ENCODE results near the gene NPPC.

Gene NPPC

DNA sequence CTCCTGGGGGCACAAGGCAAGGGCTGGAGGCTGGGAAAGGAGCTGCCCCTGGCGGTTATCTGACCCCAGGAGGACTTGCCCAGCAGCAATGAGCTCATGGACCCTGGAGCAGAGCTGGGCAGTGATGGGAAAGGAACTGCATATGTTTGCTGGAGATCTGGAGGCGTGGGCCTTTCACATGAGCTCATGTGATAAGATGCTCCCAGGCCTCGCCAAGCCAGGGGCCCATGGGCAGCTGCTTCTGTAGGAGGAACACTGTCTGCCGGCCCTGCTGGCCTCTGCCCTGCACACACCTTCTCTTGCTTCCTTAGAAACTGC is 9.0 kb upstream of the NPPC start:
- no peak for DNase-seq (ENCODE audit: low read depth)

DNA sequence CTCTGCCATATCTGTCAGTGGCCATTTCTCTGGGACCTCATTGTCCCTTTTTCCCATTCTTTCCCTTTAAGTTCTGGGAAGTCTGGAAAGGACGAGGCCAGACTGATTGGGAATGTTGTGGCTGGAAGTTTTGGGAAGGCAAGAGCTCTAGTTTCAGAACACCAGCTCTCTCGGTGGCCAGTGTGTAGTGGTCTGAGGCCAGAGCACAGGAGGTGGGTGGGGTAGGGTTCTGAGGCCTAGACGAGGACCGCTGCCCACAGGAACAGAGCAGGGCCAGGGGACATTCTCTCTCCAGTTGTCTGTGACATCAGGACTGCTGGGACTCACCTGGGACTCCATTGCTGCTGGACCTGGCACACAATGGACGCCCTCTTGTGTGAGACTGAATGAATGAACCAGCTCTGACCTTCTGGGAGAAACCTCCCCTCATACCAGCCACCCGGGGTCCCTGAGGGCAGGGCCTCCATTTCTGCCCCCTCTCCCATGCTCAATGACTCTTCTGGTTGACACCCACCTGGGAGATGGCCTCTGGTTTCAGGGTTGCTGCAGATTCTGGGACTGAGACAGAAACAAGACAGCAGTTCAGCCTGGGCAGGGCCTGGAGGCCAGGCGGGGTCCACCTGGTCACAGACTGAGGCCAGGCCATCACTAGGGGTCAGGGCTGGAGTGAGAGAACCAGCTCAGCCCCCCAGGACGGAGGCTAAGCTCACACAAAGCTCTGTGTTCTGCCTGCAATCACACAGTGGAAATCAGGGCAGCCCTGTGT is 8.4 kb upstream of the NPPC start:
- no peak for DNase-seq (ENCODE audit: low read depth)

GRCh38 chr2:231933916-231934401 is 7.8 kb upstream of the NPPC start:
- DNase-seq (ENCODE audit: low read depth) = no peak

DNA sequence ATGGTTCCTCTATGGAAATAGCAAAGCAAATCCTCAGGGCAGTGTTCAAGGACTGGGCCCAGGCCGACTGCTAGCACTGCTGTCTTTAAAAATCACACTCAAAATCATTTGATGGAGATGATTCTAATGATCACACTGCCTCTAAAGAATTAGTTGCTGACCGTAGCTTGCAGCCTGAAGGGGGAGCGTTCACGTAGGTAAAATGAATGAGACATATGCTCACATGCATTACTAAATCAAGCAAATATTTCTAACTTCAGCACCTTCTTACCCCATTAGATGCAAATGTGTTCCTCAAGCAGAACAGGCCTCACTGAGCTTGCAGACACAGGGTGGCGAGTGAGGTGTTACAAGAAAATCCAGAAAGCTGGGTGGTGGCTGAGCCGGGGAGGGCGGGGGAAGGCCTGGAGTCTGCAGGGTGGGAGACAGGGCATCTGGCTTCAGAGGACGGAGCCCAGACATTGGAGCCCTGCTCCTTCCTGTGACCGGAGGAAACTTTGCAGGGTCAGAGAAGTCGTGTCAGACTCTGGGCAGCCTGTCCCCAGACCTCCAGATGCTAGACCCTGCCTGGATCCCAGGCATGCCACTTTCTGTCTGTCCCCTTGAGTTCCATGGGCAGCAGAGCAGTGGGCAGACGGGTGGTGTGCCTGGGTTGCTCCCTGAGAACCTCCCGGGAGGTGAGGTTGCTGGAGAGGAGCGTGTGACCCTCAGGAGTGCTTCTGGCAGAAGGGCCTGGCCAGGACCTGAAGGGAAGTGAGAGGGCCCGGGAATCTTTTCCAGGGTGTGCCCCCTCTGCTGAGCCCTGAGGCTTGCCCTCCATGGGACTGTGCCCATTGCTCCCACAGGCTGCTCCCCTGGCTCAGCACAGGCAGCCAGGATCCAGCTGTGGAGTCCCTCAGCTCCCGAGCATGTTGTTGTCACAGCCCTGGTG is 7.1 kb upstream of the NPPC start:
- no peak for DNase-seq (ENCODE audit: low read depth)

DNA sequence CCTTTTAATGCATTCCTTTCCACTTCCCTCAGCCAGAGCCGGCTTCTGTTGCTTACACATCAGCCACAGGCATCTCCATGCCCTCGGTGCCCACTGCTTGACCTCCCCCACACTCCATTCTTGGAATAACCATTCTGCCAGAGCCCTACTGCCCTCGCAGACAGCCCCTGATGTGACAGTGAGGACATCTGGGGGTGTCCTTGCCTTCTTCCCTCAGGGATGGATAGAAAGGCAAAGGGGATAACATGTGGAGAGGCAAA is 6.4 kb upstream of the NPPC start:
- DNase-seq (ENCODE audit: low read depth) = no peak

GRCh38 chr2:231931481-231931915 is 5.3 kb upstream of the NPPC start:
- DNase-seq (ENCODE audit: low read depth) = no peak

GRCh38 chr2:231930593-231931281 is 4.5 kb upstream of the NPPC start:
- peak; percentile 25 for DNase-seq (ENCODE audit: low read depth)

GRCh38 chr2:231929961-231930592 is 3.9 kb upstream of the NPPC start:
- no peak for DNase-seq (ENCODE audit: low read depth)

DNA sequence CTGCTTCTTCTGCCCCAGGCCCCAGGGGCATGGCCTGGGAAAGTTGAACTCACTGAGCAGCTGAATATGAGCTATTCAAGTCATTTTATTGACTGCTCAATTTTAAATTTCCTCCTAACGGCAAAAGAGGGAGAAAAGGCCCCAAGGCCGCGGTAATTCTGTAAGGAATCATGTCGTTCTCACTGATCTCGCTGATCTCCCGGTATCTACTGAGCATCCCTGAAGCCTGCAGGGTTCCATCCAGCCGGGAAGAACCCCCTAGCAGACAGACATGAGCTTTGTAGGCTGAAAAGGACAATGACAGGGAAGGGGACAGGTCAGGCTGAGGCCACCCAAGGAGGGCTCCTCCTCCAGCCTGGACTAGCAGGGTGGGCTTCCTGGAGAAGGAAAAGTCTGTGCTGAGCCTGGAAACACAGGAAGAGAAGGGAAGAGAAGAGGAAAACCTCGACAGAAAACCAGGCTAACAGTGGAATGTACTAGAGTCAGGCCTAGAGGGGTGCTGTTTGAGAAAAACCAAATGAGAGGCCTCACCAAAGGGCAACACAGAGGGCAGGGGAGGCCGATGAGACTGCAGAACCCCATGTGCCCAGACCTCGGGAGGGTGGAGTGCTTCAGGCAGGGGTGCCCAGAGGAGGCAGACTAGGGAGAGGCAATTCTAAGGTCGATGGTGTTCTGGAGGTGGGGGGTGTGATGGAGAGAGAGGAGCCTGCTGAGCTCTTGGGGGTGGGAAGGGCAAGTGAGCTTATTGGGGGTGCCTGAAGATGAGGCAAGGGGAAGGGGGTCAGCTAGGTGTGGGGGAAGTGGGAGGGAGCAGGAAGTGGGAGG is 2.9 kb upstream of the NPPC start:
- no peak for DNase-seq (ENCODE audit: low read depth)

DNA sequence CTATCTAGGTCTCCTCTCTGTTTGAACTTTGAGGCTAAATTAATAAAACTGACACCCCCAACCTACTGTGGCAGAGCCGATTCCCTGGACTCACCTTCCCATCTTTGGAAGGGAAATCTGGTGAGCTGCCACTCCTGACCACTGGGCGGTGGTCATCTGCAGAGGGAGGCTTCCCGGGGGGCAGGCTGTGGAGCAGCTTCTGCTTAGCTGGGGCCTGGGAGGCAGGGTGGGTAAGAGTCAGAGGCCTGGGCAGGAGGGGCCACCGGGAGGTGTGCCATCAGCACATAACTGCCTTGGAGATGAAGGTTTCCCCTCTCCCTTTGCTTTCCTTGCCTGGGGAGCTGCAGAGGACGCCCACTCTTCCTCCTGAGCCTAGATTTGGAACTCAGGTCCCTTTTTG is 2.3 kb upstream of the NPPC start:
- DNase-seq (ENCODE audit: low read depth) = no peak

GRCh38 chr2:231927566-231927890 is 1.3 kb upstream of the NPPC start:
- no peak for DNase-seq (ENCODE audit: low read depth)

- no peak for DNase-seq (ENCODE audit: low read depth)
These were observed 767 bp upstream of the NPPC start for GRCh38 chr2:231926761-231927565.

GRCh38 chr2:231925303-231926179 is 655 bp downstream of the NPPC start:
- peak; percentile 69 for DNase-seq (ENCODE audit: low read depth)

- DNase-seq (ENCODE audit: low read depth) = no peak
These were observed 1.3 kb downstream of the NPPC start for GRCh38 chr2:231924889-231925275.

DNA sequence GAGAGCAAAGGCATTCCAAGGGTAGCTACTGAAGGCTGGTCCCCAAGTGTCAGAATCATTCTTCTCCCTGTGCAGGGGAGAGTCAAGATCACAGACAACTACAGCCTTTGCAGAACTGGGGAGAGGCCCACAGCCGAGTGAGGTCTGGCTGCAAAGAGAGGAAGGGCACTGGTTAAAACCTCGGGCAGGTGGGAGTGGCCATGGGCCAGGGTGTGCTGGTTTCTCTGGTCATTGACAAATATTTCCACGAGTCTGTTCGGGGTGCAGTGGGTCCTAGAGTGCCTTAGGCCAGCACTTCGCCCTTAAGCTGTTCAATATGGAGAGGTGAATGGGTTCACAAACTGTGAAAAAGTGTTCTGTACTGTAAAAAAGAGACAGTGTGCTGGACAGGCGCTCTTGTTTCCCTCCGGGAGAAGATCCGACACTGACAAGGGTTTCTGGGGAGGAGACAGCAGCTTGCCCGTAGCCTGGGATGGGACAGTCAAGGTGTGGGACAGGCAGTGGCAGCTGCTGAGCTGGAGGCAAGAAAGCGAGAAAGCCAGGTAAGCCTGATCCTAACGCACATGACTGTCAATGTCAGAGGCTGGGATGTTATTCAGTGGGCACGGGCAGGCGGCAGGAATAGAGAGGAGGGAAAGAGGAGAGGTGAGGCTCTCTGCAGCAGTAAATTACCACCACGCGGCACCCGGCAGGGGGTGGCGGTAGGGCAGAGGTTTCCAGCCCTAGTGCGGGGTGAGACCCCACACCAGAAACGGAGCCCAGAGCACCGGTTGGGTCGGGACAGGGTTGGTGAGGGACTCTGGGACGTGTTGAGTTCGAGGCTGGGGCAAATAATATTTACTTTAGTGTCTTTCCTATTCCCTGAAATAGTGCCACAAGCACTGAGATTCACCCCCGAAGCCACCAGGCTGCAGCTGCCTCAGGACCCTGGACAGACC is 2.0 kb downstream of the NPPC start:
- no peak for DNase-seq (ENCODE audit: low read depth)

DNA sequence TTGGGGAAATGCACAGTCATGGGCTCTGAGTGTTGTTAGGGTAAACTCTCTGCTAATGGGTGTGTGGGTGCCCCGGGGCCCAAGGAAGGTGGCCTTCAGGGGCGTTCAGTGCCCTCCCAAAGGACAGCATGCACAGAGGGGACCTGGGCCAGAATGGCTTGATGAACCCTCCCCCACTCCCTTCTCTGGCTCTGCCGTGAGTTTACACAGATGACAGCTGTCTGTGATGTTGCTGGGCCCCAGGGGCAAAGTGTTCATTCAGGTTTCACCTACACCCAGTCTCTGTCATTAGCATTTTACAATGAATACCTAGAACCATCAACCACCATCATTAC is 3.2 kb downstream of the NPPC start:
- no peak for DNase-seq (ENCODE audit: low read depth)

GRCh38 chr2:231922311-231923009 is 3.7 kb downstream of the NPPC start:
- no peak for DNase-seq (ENCODE audit: low read depth)

DNA sequence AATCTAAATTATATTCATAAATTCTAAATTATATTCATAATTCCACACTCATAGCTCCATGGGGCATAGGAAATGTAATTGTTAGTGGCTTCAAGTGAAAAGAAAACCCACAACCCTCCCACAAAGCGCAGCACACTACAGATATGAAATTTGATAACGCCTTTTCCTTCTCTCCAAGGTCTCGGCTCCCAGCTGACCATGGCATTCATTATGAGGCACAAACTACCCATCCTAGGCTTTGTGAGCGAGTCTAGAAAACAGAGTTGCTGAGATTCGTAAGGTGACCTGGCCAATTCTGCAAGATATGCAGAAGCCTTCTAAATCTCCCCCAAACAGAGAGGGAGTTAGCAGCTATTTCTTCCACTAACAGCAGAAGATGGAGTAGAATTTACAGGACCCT is 5.4 kb downstream of the NPPC start:
- DNase-seq (ENCODE audit: low read depth) = no peak
